GM20000 (cell line): Measurements from ENCODE around the gene PTPN5.

Experiments
- DNase-seq: peaks from one replicate; pipeline ENCODE4 v3.0.0; 2012; ENCODE audit warnings: low spot score
- TF ChIP-seq, protein P1 (sequence below): IDR thresholded peaks from 2 replicates; pipeline ENCODE4 v1.5.1; 2012; ENCODE audit warnings: mild to moderate bottlenecking, control low read depth; ENCODE audit errors: extremely low read depth, missing control alignments

Gene PTPN5

GRCh38 chr11:18766015-18766414 is 25.6 kb downstream of the PTPN5 start:
- TF ChIP-seq, protein P1, sequence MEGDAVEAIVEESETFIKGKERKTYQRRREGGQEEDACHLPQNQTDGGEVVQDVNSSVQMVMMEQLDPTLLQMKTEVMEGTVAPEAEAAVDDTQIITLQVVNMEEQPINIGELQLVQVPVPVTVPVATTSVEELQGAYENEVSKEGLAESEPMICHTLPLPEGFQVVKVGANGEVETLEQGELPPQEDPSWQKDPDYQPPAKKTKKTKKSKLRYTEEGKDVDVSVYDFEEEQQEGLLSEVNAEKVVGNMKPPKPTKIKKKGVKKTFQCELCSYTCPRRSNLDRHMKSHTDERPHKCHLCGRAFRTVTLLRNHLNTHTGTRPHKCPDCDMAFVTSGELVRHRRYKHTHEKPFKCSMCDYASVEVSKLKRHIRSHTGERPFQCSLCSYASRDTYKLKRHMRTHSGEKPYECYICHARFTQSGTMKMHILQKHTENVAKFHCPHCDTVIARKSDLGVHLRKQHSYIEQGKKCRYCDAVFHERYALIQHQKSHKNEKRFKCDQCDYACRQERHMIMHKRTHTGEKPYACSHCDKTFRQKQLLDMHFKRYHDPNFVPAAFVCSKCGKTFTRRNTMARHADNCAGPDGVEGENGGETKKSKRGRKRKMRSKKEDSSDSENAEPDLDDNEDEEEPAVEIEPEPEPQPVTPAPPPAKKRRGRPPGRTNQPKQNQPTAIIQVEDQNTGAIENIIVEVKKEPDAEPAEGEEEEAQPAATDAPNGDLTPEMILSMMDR: no peak
- DNase-seq: no peak

- DNase-seq: no peak
- TF ChIP-seq, protein P1: no peak
These were observed 26.0 kb downstream of the PTPN5 start for GRCh38 chr11:18765554-18765953.

- DNase-seq: no peak
- TF ChIP-seq, protein P1: no peak
These were observed 29.9 kb downstream of the PTPN5 start for GRCh38 chr11:18761741-18762140.

- no peak for DNase-seq
These were observed 30.5 kb downstream of the PTPN5 start for GRCh38 chr11:18761144-18761543.

DNA sequence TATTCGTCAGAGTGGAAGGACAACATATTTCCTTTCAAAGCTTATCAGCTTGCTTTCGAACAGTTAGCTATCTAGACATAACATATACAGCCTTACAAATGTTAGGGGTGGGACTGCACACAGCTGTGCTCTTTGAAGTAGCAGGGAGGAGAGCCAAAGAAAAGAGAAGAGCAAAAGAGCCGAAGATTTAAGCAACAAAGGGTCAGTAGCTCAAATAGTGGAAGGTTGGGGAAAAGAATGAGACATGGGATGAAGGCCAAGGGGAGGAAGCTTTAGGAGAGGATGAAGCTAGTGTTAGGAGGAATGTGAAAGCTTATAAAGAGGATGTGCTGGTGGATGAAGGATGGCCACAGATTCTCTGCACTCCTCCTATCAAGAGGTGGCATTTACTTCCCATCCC is 33.8 kb downstream of the PTPN5 start:
- TF ChIP-seq, protein P1: no peak
- no peak for DNase-seq

More at GRCh38 chr11:18761144-18761543, 30.5 kb downstream of the PTPN5 start:
- TF ChIP-seq, protein P1: no peak

- DNase-seq: no peak
These were observed 34.7 kb downstream of the PTPN5 start for GRCh38 chr11:18756889-18757288.

GRCh38 chr11:18754308-18754707 is 37.3 kb downstream of the PTPN5 start:
- DNase-seq: no peak
- TF ChIP-seq, protein P1: no peak

More at GRCh38 chr11:18756889-18757288, 34.7 kb downstream of the PTPN5 start:
- TF ChIP-seq, protein P1: no peak
